ENCODE measurements around the gene TTPAL. TPM values are rescaled to one million over a fixed set of nuclear protein-coding genes. Genes with fewer than 3 reads are reported as not detected.

Gene TTPAL
- total RNA-seq, 2 donors from 2014 or later = 18.3 to 19.4 TPM

GRCh38 chr20:44485078-44485829, 9.6 kb downstream of the TTPAL start:
- H3K4me3 Mint-ChIP-seq = no peak overlapping the region
- no peaks in the 10 kb centered on the region for H3K27me3 Mint-ChIP-seq (ENCODE audit: insufficient read depth)
- no peaks in the 10 kb centered on the region for H3K9me3 ChIP-seq (ENCODE audit: control insufficient read depth, low read length)
- no peak overlapping the region for H3K9ac ChIP-seq (ENCODE audit: extremely low read depth, low read length, poor library complexity, severe bottlenecking)
- H3K4me1 ChIP-seq (ENCODE audit: control insufficient read depth, insufficient read depth, low read length) = no peaks in the 10 kb centered on the region
- no peaks in the 10 kb centered on the region for H3K9me3 Mint-ChIP-seq
- no peaks in the 10 kb centered on the region for H3K4me1 Mint-ChIP-seq
- peaks cover 67% of the 10 kb centered on the region for H3K36me3 Mint-ChIP-seq (ENCODE audit: low read depth)
- H3K27ac ChIP-seq (ENCODE audit: low read depth, low read length) = no peak overlapping the region
- no peak overlapping the region for H3K4me3 ChIP-seq (ENCODE audit: low read length)
- no peak overlapping the region for H3K27ac Mint-ChIP-seq
- peaks cover 86% of the 10 kb centered on the region for H3K36me3 ChIP-seq (ENCODE audit: control insufficient read depth, insufficient read depth, low read length)
- no peak for DNase-seq
- 93 to 94% methylated on average over 7 of the region's 7 CpGs for WGBS, 2 experiments (ENCODE audit: insufficient coverage in 1 of 2, insufficient read length in 1 of 2)
- H3K27me3 ChIP-seq (ENCODE audit: control insufficient read depth, insufficient read depth, low read length, poor library complexity, severe bottlenecking) = no peaks in the 10 kb centered on the region
- no peak for TF ChIP-seq CTCF (conservative IDR thresholded peaks at IDR 0.05)

- WGBS, 2 experiments (ENCODE audit: insufficient coverage in 1 of 2, insufficient read length in 1 of 2) = 92 to 100% methylated on average over 2 of the region's 2 CpGs
- no peaks in the 10 kb centered on the region for H3K4me1 ChIP-seq (ENCODE audit: control insufficient read depth, insufficient read depth, low read length)
- H3K27ac Mint-ChIP-seq = no peak overlapping the region
Observed at GRCh38 chr20:44485830-44486198, 10.1 kb downstream of the TTPAL start.

GRCh38 chr20:44488551-44488950, 12.9 kb downstream of the TTPAL start:
- Mint-ChIP-seq H3K4me1 (peaks cover 19% of the 10 kb centered on the region), H3K4me3 (no peak overlapping the region), H3K27ac (peak overlapping the region; percentile 22), H3K27me3 (ENCODE audit: insufficient read depth) (no peaks in the 10 kb centered on the region), H3K9me3 (no peaks in the 10 kb centered on the region), H3K36me3 (ENCODE audit: low read depth) (peaks cover 59% of the 10 kb centered on the region)
- no peak overlapping the region for H3K27ac ChIP-seq (ENCODE audit: low read depth, low read length)
- peak; percentile 28 for DNase-seq
- no peak overlapping the region for H3K9ac ChIP-seq (ENCODE audit: extremely low read depth, low read length, poor library complexity, severe bottlenecking)
- no peak overlapping the region for H3K4me3 ChIP-seq (ENCODE audit: low read length)
- peaks cover 88% of the 10 kb centered on the region for H3K36me3 ChIP-seq (ENCODE audit: control insufficient read depth, insufficient read depth, low read length)
- 91 to 94% methylated on average over 5 of the region's 5 CpGs for WGBS, 2 experiments (ENCODE audit: insufficient coverage in 1 of 2, insufficient read length in 1 of 2)
- no peaks in the 10 kb centered on the region for H3K27me3 ChIP-seq (ENCODE audit: control insufficient read depth, insufficient read depth, low read length, poor library complexity, severe bottlenecking)
- H3K9me3 ChIP-seq (ENCODE audit: control insufficient read depth, low read length) = no peaks in the 10 kb centered on the region
- peaks cover 14% of the 10 kb centered on the region for H3K4me1 ChIP-seq (ENCODE audit: control insufficient read depth, insufficient read depth, low read length)
- TF ChIP-seq CTCF (conservative IDR thresholded peaks at IDR 0.05) = no peak

More at GRCh38 chr20:44485830-44486198, 10.1 kb downstream of the TTPAL start:
- Histone ChIP-seq H3K27ac (ENCODE audit: low read depth, low read length) (no peak overlapping the region), H3K9ac (ENCODE audit: extremely low read depth, low read length, poor library complexity, severe bottlenecking) (no peak overlapping the region), H3K9me3 (ENCODE audit: control insufficient read depth, low read length) (no peaks in the 10 kb centered on the region), H3K4me3 (ENCODE audit: low read length) (no peak overlapping the region), H3K27me3 (ENCODE audit: control insufficient read depth, insufficient read depth, low read length, poor library complexity, severe bottlenecking) (no peaks in the 10 kb centered on the region), H3K36me3 (ENCODE audit: control insufficient read depth, insufficient read depth, low read length) (peaks cover 85% of the 10 kb centered on the region)
- H3K4me3 Mint-ChIP-seq = no peak overlapping the region
- H3K27me3 Mint-ChIP-seq (ENCODE audit: insufficient read depth) = no peaks in the 10 kb centered on the region
- H3K4me1 Mint-ChIP-seq = no peaks in the 10 kb centered on the region
- no peaks in the 10 kb centered on the region for H3K9me3 Mint-ChIP-seq
- DNase-seq = no peak
- no peak for TF ChIP-seq CTCF (conservative IDR thresholded peaks at IDR 0.05)
- H3K36me3 Mint-ChIP-seq (ENCODE audit: low read depth) = peaks cover 66% of the 10 kb centered on the region
